ENCODE data around the gene OR52B2. TPM values are rescaled to one million over a fixed set of nuclear protein-coding genes. Genes with fewer than 3 reads are reported as not detected.

OR52B2 gene
- total RNA-seq, 1 experiment from 2014 or later: not detected

- ATAC-seq (no peak), DNase-seq (ENCODE audit: low spot score) (no peak)
- H3K9me3 Mint-ChIP-seq: no peaks in the 10 kb centered on the region
- peaks cover 9% of the 10 kb centered on the region for H3K4me1 Mint-ChIP-seq
- no peak within 1 kb of the TSS for H3K4me3 Mint-ChIP-seq
- ChIA-PET CTCF (interaction anchor here (1.1 kb wide), 1 partner anchor 52 kb away, joined by 5 read pairs; no protein-coding TSS in a partner anchor), POLR2A (no interaction called here)
- TF ChIP-seq NR2C2 (CRISPR knock-in tag; IDR thresholded peaks at IDR 0.05) (no peak), RORB (CRISPR knock-in tag; IDR thresholded peaks at IDR 0.05) (no peak), ATF1 (CRISPR knock-in tag; IDR thresholded peaks at IDR 0.05) (no peak), SOX15 (CRISPR knock-in tag; IDR thresholded peaks at IDR 0.05) (no peak), HMGA2 (CRISPR knock-in tag; IDR thresholded peaks at IDR 0.05) (no peak), ZNF423 (CRISPR knock-in tag; IDR thresholded peaks at IDR 0.05) (no peak), ZNF425 (CRISPR knock-in tag; conservative IDR thresholded peaks at IDR 0.05) (no peak), MXD4 (CRISPR knock-in tag; IDR thresholded peaks at IDR 0.05; ENCODE audit: borderline replicate concordance) (no peak), JAZF1 (CRISPR knock-in tag; IDR thresholded peaks at IDR 0.05) (no peak), RELA (CRISPR knock-in tag; IDR thresholded peaks at IDR 0.05; ENCODE audit: borderline replicate concordance) (no peak), FOXP4 (CRISPR knock-in tag; IDR thresholded peaks at IDR 0.05) (no peak), SP1 (CRISPR knock-in tag; conservative IDR thresholded peaks at IDR 0.05) (no peak)
- no peaks in the 10 kb centered on the region for H3K36me3 Mint-ChIP-seq
- no peaks in the 10 kb centered on the region for H3K27me3 Mint-ChIP-seq (ENCODE audit: low read depth)
- H3K27ac Mint-ChIP-seq: no peak within 1 kb of the TSS
These were observed 29.2 kb upstream of the OR52B2 start, which contains the start of gene OR52W1 for GRCh38 chr11:6199174-6199810. Gene OR52W1 (plus strand): TSS chr11:6199224. CDS start chr11:6199224, 0 bp downstream.

GRCh38 chr11:6197466-6198200 lies 27.5 kb upstream of the OR52B2 start:
- ChIA-PET POLR2A (no interaction called here), CTCF (no interaction called here)
- Mint-ChIP-seq H3K4me1 (peaks cover 9% of the 10 kb centered on the region), H3K9me3 (no peaks in the 10 kb centered on the region), H3K4me3 (no peak overlapping the region), H3K27ac (no peak overlapping the region), H3K36me3 (no peaks in the 10 kb centered on the region), H3K27me3 (ENCODE audit: low read depth) (no peaks in the 10 kb centered on the region)
- DNase-seq (ENCODE audit: low spot score): no peak
- ATAC-seq: peak; percentile 51
- no peak for TF ChIP-seq FOXP4 (CRISPR knock-in tag; IDR thresholded peaks at IDR 0.05)
- no peak for TF ChIP-seq ERG (CRISPR knock-in tag; IDR thresholded peaks at IDR 0.05)
- no peak for TF ChIP-seq CREB1 (CRISPR knock-in tag; IDR thresholded peaks at IDR 0.05)
- TF ChIP-seq GTF2I (CRISPR knock-in tag; conservative IDR thresholded peaks at IDR 0.05): no peak
- TF ChIP-seq GABPB1 (CRISPR knock-in tag; IDR thresholded peaks at IDR 0.05): no peak
- TF ChIP-seq STAT6 (CRISPR knock-in tag; conservative IDR thresholded peaks at IDR 0.05; ENCODE audit: low read depth): no peak
- no peak for TF ChIP-seq ZNF281 (CRISPR knock-in tag; IDR thresholded peaks at IDR 0.05)
- no peak for TF ChIP-seq ZNF396 (CRISPR knock-in tag; IDR thresholded peaks at IDR 0.05; ENCODE audit: borderline replicate concordance)
- TF ChIP-seq ZNF671 (CRISPR knock-in tag; IDR thresholded peaks at IDR 0.05): no peak
- TF ChIP-seq NFE2L1 (CRISPR knock-in tag; IDR thresholded peaks at IDR 0.05): no peak
- TF ChIP-seq ESRRA (CRISPR knock-in tag; IDR thresholded peaks at IDR 0.05; ENCODE audit: borderline replicate concordance): no peak

Measured in WTC11 (cell line).